Endothelial cell (in vitro differentiated cells): Measurements from ENCODE around the gene TBC1D14. TPM values are rescaled to one million over a fixed set of nuclear protein-coding genes. Genes with fewer than 3 reads are reported as not detected.

Experiments used
- DNase-seq: peaks from one replicate; pipeline ENCODE4 v3.0.0; 2021; ENCODE audit warnings: low spot score
- H3K27ac Mint-ChIP-seq: one replicate; pipeline ENCODE4 v1.8.0; 2021; ENCODE audit warnings: mixed read lengths, inconsistent platforms; ENCODE audit not compliant: unreplicated experiment
- H3K27me3 Mint-ChIP-seq: one replicate; pipeline ENCODE4 v1.8.0; 2021; ENCODE audit warnings: mild to moderate bottlenecking, moderate library complexity, mixed read lengths, inconsistent platforms; ENCODE audit not compliant: unreplicated experiment
- H3K36me3 Mint-ChIP-seq: one replicate; pipeline ENCODE4 v1.8.0; 2021; ENCODE audit warnings: mild to moderate bottlenecking, low read depth, mixed read lengths, inconsistent platforms; ENCODE audit not compliant: unreplicated experiment
- H3K4me1 Mint-ChIP-seq: one replicate; pipeline ENCODE4 v1.8.0; 2021; ENCODE audit warnings: mild to moderate bottlenecking, mixed read lengths, inconsistent platforms; ENCODE audit not compliant: unreplicated experiment
- H3K4me3 Mint-ChIP-seq: one replicate; pipeline ENCODE4 v1.8.0; 2021; ENCODE audit warnings: mild to moderate bottlenecking, mixed read lengths, inconsistent platforms; ENCODE audit not compliant: unreplicated experiment
- H3K9me3 Mint-ChIP-seq: one replicate; pipeline ENCODE4 v1.8.0; 2021; ENCODE audit warnings: mixed read lengths, inconsistent platforms; ENCODE audit not compliant: unreplicated experiment
- CTCF ChIP-seq: fragments of 200-600 bp; sonication (generic); IDR thresholded peaks from one replicate; pipeline ENCODE4 v1.5.0; 2021; ENCODE audit warnings: antibody characterized with exemption; ENCODE audit not compliant: unreplicated experiment
- total RNA-seq: library from RNA; stranded (reverse); fragmentation: NEBNext Ultra II Directional; extraction: Animal tissue kit (Norgen Biotek cat#: 25700); gene quantifications from one replicate; pipeline ENCODE4 v1.2.1, GENCODE V29; 2021; ENCODE audit not compliant: unreplicated experiment

The TBC1D14 gene
- total RNA-seq, 1 donor from 2014 or later, result 33.0 TPM

- no peak for TF ChIP-seq CTCF
- no peaks in the 10 kb centered on the region for H3K9me3 Mint-ChIP-seq
- H3K27ac Mint-ChIP-seq, result no peak overlapping the region
- no peak overlapping the region for H3K4me3 Mint-ChIP-seq
- H3K27me3 Mint-ChIP-seq, result no peaks in the 10 kb centered on the region
- peaks cover 19% of the 10 kb centered on the region for H3K4me1 Mint-ChIP-seq
- peaks cover 19% of the 10 kb centered on the region for H3K36me3 Mint-ChIP-seq
- no peak for DNase-seq
Measured at GRCh38 chr4:6992728-6993677, 83.4 kb downstream of the TBC1D14 start.

GRCh38 chr4:6996481-6996880 is 86.9 kb downstream of the TBC1D14 start:
- no peak overlapping the region for H3K4me3 Mint-ChIP-seq
- H3K4me1 Mint-ChIP-seq, result no peaks in the 10 kb centered on the region
- peaks cover 3% of the 10 kb centered on the region for H3K27me3 Mint-ChIP-seq
- no peaks in the 10 kb centered on the region for H3K9me3 Mint-ChIP-seq
- H3K27ac Mint-ChIP-seq, result no peak overlapping the region
- TF ChIP-seq CTCF, result no peak
- no peak for DNase-seq
- peaks cover 26% of the 10 kb centered on the region for H3K36me3 Mint-ChIP-seq

GRCh38 chr4:6999172-7000086 is 89.8 kb downstream of the TBC1D14 start:
- no peak for DNase-seq
- Mint-ChIP-seq H3K27ac (no peak overlapping the region), H3K36me3 (peaks cover 38% of the 10 kb centered on the region), H3K4me1 (no peaks in the 10 kb centered on the region), H3K27me3 (peaks cover 7% of the 10 kb centered on the region), H3K9me3 (no peaks in the 10 kb centered on the region), H3K4me3 (no peak overlapping the region)
- no peak for TF ChIP-seq CTCF

GRCh38 chr4:7000421-7001176 is 91.0 kb downstream of the TBC1D14 start:
- Mint-ChIP-seq H3K9me3 (no peaks in the 10 kb centered on the region), H3K36me3 (peaks cover 35% of the 10 kb centered on the region), H3K27ac (no peak overlapping the region), H3K27me3 (peaks cover 7% of the 10 kb centered on the region), H3K4me3 (no peak overlapping the region), H3K4me1 (no peaks in the 10 kb centered on the region)
- no peak for TF ChIP-seq CTCF
- no peak for DNase-seq
